Liver (tissue), 9 donors: ENCODE results near the gene SORL1. TPM values are rescaled to one million over a fixed set of nuclear protein-coding genes. Genes with fewer than 3 reads are reported as not detected.

Source experiments
- DNase-seq: peaks from one replicate; pipeline ENCODE4 v3.0.0-alpha.2; 2017; ENCODE audit warnings: low spot score
- H3K27ac ChIP-seq, 2 donors: one replicate each; pipeline ENCODE4 v1.7.0; 2013; ENCODE audit warnings: inconsistent platforms in 2 of 2, low read length in 2 of 2, control low read depth in 1 of 2, low read depth in 1 of 2, mild to moderate bottlenecking in 1 of 2
- H3K27me3 ChIP-seq, 4 donors: one replicate each; pipeline versions ENCODE4 v1.6.1 to v1.7.0; 2013; ENCODE audit warnings: low read length in 3 of 4, inconsistent platforms in 1 of 4, mild to moderate bottlenecking in 1 of 4, moderate library complexity in 1 of 4; ENCODE audit not compliant: control insufficient read depth in 4 of 4, insufficient read depth in 4 of 4
- H3K36me3 ChIP-seq, 4 donors: one replicate each; pipeline versions ENCODE4 v1.6.1 to v1.7.0; 2013; ENCODE audit warnings: low read length in 3 of 4, mild to moderate bottlenecking in 3 of 4, low read depth in 1 of 4, moderate library complexity in 1 of 4; ENCODE audit not compliant: control insufficient read depth in 4 of 4, insufficient read depth in 3 of 4
- H3K4me1 ChIP-seq, 4 donors: one replicate each; pipeline versions ENCODE4 v1.6.1 to v1.7.0; 2013; ENCODE audit warnings: low read length in 3 of 4, mild to moderate bottlenecking in 3 of 4, moderate library complexity in 1 of 4; ENCODE audit not compliant: control insufficient read depth in 4 of 4, insufficient read depth in 4 of 4
- H3K4me3 ChIP-seq, 3 donors: one replicate each; pipeline versions ENCODE4 v1.6.1 to v1.7.0; 2013; ENCODE audit warnings: low read length in 3 of 3, control low read depth in 1 of 3, low read depth in 1 of 3, mild to moderate bottlenecking in 1 of 3
- H3K9ac ChIP-seq, 2 donors: one replicate each; pipeline ENCODE4 v1.7.0; 2013; ENCODE audit warnings: low read length in 2 of 2, mild to moderate bottlenecking in 2 of 2, moderate library complexity in 2 of 2, control low read depth in 1 of 2, low read depth in 1 of 2
- H3K9me3 ChIP-seq, 4 donors: one replicate each; pipeline versions ENCODE4 v1.6.1 to v1.7.0; 2013; ENCODE audit warnings: low read length in 3 of 4; ENCODE audit not compliant: control insufficient read depth in 4 of 4
- ATF3 ChIP-seq: IDR thresholded peaks from 2 replicates; pipeline ENCODE4 v1.6.1; 2016; ENCODE audit warnings: antibody characterized with exemption
- CTCF ChIP-seq: fragments of 150-350 bp; IDR thresholded peaks from 2 replicates; pipeline ENCODE4 v1.5.1; 2017; ENCODE audit warnings: improper control_type of control experiment, low read depth, low read length; ENCODE audit not compliant: missing input control
- EGR1 ChIP-seq, 2 donors: IDR thresholded peaks; 2 replicates each; pipeline ENCODE4 v1.6.1; 2016 to 2018; ENCODE audit warnings: antibody characterized with exemption in 2 of 2, low read depth in 2 of 2
- FOXA1 ChIP-seq: IDR thresholded peaks from 2 replicates; pipeline ENCODE4 v1.6.1; 2016; ENCODE audit warnings: antibody characterized with exemption
- FOXA2 ChIP-seq: IDR thresholded peaks from 2 replicates; pipeline ENCODE4 v1.6.1; 2016; ENCODE audit warnings: antibody characterized with exemption
- GABPA ChIP-seq, 2 donors: IDR thresholded peaks in 1 of 2; conservative IDR thresholded peaks in 1 of 2; 2 replicates each; pipeline ENCODE4 v1.6.1; 2016; ENCODE audit warnings: antibody characterized with exemption in 2 of 2, mild to moderate bottlenecking in 1 of 2, moderate library complexity in 1 of 2
- HNF4A ChIP-seq, 2 donors: conservative IDR thresholded peaks; 2 replicates each; pipeline ENCODE4 v1.6.1; 2016; ENCODE audit warnings: antibody characterized with exemption in 2 of 2, mild to moderate bottlenecking in 2 of 2
- HNF4G ChIP-seq: IDR thresholded peaks from 2 replicates; pipeline ENCODE4 v1.6.1; 2016; ENCODE audit warnings: antibody characterized with exemption
- JUND ChIP-seq, 2 donors: IDR thresholded peaks; 2 replicates each; pipeline ENCODE4 v1.6.1; 2016; ENCODE audit warnings: antibody characterized with exemption in 2 of 2
- NR2F2 ChIP-seq: IDR thresholded peaks from 2 replicates; pipeline ENCODE4 v1.6.1; 2016; ENCODE audit warnings: antibody characterized with exemption
- RAD21 ChIP-seq, 2 donors: IDR thresholded peaks; 2 replicates each; pipeline ENCODE4 v1.6.1; 2016; ENCODE audit warnings: antibody characterized with exemption in 2 of 2, mild to moderate bottlenecking in 2 of 2
- RXRA ChIP-seq, 2 donors: IDR thresholded peaks; 2 replicates each; pipeline ENCODE4 v1.6.1; 2017 to 2018; ENCODE audit warnings: antibody characterized with exemption in 2 of 2, mild to moderate bottlenecking in 1 of 2
- SP1 ChIP-seq: IDR thresholded peaks from 2 replicates; pipeline ENCODE4 v1.6.1; 2018; ENCODE audit warnings: antibody characterized with exemption, mild to moderate bottlenecking
- TAF1 ChIP-seq: conservative IDR thresholded peaks from 2 replicates; pipeline ENCODE4 v1.6.1; 2016; ENCODE audit warnings: antibody characterized with exemption, mild to moderate bottlenecking
- YY1 ChIP-seq: IDR thresholded peaks from 2 replicates; pipeline ENCODE4 v1.6.1; 2016; ENCODE audit warnings: antibody characterized with exemption, mild to moderate bottlenecking
- polyA plus RNA-seq, 2 donors: library from polyadenylated mRNA; stranded (reverse) in 1 of 2; unstranded in 1 of 2; fragments of 200-250 nt in 1 of 2; fragments of >200 nt in 1 of 2; fragmentation: Nextera tagmentation in 1 of 2; extraction: Ambion mirVana in 1 of 2; gene quantifications; one replicate each; pipeline versions ENCODE4 v1.2.1 to v1.2.3, GENCODE V29; 2013 to 2015
- total RNA-seq, 2 donors: library from RNA; depleted of rRNA; stranded (reverse); fragments of >200 nt; gene quantifications; one replicate each; pipeline ENCODE4 v1.2.3, GENCODE V29; 2014
- TF ChIP-seq, protein P1 (sequence below): IDR thresholded peaks from 2 replicates; pipeline ENCODE4 v1.6.1; 2016; ENCODE audit warnings: antibody characterized with exemption, mild to moderate bottlenecking
- TF ChIP-seq, protein P2 (sequence below): IDR thresholded peaks from 2 replicates; pipeline ENCODE4 v1.6.1; 2016; ENCODE audit warnings: antibody characterized with exemption
- TF ChIP-seq, protein P3 (sequence below): IDR thresholded peaks from 2 replicates; pipeline ENCODE4 v1.6.1; 2016; ENCODE audit warnings: antibody characterized with exemption
- donor health status: healthy.
- donor health status: healthy.
- donor health status: healthy.
- donor health status: healthy.
- donor health status: healthy.

SORL1 gene
- total and polyA plus RNA-seq, 4 donors = 14.6 to 124 (median 25.4) TPM

GRCh38 chr11:121508449-121508848, 56.3 kb downstream of the SORL1 start:
- DNase-seq = no peak
- Histone ChIP-seq H3K36me3 (peaks cover 3 to 33% (median 13%) of the 10 kb centered on the region in 4 donors), H3K9ac (no peak overlapping the region), H3K27me3 (no peaks in the 10 kb centered on the region), H3K4me3 (no peak overlapping the region), H3K9me3 (no peaks in the 10 kb centered on the region), H3K27ac (no peak overlapping the region), H3K4me1 (no peaks in the 10 kb centered on the region)
- TF ChIP-seq YY1 (no peak), FOXA1 (no peak), EGR1 (IDR thresholded peaks at IDR 0.05; ENCODE audit: low read depth in 2 of 2) (no peak), FOXA2 (no peak), SP1 (no peak), NR2F2 (no peak), CTCF (no peak), HNF4G (no peak), RXRA (IDR thresholded peaks at IDR 0.05) (no peak), RAD21 (IDR thresholded peaks at IDR 0.05) (no peak), GABPA (IDR thresholded peaks at IDR 0.05 in 1 of 2, conservative IDR thresholded peaks at IDR 0.05 in 1 of 2) (no peak), ATF3 (no peak), HNF4A (conservative IDR thresholded peaks at IDR 0.05) (no peak), JUND (IDR thresholded peaks at IDR 0.05) (no peak), TAF1 (no peak)
- TF ChIP-seq, protein P1, sequence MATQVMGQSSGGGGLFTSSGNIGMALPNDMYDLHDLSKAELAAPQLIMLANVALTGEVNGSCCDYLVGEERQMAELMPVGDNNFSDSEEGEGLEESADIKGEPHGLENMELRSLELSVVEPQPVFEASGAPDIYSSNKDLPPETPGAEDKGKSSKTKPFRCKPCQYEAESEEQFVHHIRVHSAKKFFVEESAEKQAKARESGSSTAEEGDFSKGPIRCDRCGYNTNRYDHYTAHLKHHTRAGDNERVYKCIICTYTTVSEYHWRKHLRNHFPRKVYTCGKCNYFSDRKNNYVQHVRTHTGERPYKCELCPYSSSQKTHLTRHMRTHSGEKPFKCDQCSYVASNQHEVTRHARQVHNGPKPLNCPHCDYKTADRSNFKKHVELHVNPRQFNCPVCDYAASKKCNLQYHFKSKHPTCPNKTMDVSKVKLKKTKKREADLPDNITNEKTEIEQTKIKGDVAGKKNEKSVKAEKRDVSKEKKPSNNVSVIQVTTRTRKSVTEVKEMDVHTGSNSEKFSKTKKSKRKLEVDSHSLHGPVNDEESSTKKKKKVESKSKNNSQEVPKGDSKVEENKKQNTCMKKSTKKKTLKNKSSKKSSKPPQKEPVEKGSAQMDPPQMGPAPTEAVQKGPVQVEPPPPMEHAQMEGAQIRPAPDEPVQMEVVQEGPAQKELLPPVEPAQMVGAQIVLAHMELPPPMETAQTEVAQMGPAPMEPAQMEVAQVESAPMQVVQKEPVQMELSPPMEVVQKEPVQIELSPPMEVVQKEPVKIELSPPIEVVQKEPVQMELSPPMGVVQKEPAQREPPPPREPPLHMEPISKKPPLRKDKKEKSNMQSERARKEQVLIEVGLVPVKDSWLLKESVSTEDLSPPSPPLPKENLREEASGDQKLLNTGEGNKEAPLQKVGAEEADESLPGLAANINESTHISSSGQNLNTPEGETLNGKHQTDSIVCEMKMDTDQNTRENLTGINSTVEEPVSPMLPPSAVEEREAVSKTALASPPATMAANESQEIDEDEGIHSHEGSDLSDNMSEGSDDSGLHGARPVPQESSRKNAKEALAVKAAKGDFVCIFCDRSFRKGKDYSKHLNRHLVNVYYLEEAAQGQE = no peak
- TF ChIP-seq, protein P2, sequence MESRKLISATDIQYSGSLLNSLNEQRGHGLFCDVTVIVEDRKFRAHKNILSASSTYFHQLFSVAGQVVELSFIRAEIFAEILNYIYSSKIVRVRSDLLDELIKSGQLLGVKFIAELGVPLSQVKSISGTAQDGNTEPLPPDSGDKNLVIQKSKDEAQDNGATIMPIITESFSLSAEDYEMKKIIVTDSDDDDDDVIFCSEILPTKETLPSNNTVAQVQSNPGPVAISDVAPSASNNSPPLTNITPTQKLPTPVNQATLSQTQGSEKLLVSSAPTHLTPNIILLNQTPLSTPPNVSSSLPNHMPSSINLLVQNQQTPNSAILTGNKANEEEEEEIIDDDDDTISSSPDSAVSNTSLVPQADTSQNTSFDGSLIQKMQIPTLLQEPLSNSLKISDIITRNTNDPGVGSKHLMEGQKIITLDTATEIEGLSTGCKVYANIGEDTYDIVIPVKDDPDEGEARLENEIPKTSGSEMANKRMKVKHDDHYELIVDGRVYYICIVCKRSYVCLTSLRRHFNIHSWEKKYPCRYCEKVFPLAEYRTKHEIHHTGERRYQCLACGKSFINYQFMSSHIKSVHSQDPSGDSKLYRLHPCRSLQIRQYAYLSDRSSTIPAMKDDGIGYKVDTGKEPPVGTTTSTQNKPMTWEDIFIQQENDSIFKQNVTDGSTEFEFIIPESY = no peak
- TF ChIP-seq, protein P3, sequence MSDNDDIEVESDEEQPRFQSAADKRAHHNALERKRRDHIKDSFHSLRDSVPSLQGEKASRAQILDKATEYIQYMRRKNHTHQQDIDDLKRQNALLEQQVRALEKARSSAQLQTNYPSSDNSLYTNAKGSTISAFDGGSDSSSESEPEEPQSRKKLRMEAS = no peak
